HCT116 (cell line): ENCODE results near the gene UQCRFS1. TPM values are rescaled to one million over a fixed set of nuclear protein-coding genes. Genes with fewer than 3 reads are reported as not detected.

Experiments used
- ATAC-seq: fragments of 200-7000 bp; cut with Tn5 transposase; 2 replicates; pipeline ENCODE4 v1.9.1; 2020; ENCODE audit warnings: mild to moderate bottlenecking, moderate library complexity
- BruUV-seq: library from RNA; stranded (reverse); fragments of 400-500 nt; replicated peaks from 2 replicates; lab custom pipeline; 2021; lab: Mats Ljungman, UMichigan
- CTCF ChIA-PET: fragments of 300-600 bp; sonication (Branson Sonifier 250); formaldehyde crosslinking; loops from one replicate; lab custom pipeline; 2021; ENCODE audit warnings: antibody characterized with exemption; lab: Charles Lee
- POLR2A ChIA-PET: fragments of 300-600, 350-600 bp; sonication (Branson Sonifier 250); formaldehyde crosslinking; loops from one replicate; lab custom pipeline; 2021; ENCODE audit warnings: antibody characterized with exemption; lab: Charles Lee
- RAD21 ChIA-PET, 2 experiments: fragments of 300-600 bp; sonication (Branson Sonifier 250); formaldehyde crosslinking; loops; one replicate each; lab custom pipeline; 2023; ENCODE audit warnings: low total read pairs in 2 of 2; ENCODE audit not compliant: uncharacterized antibody in 2 of 2, unreplicated experiment in 2 of 2, low non-redundant PET in 1 of 2; lab: Charles Lee
- DNase-seq: peaks from one replicate; pipeline ENCODE4 v3.0.0-alpha.2; 2010; ENCODE audit warnings: low read depth, low spot score
- H2AFZ ChIP-seq: fragments of 200-600 bp; shearing (Covaris generic), sonication (generic); 2 replicates; pipeline ENCODE4 v1.6.1; 2017; ENCODE audit warnings: low read depth, mixed run types, mixed read lengths, antibody characterized with exemption, low read length; ENCODE audit not compliant: poor library complexity, severe bottlenecking
- H3K27ac ChIP-seq: 2 replicates; pipeline ENCODE4 v1.5.1; 2012; ENCODE audit warnings: low read depth, low read length
- H3K27me3 ChIP-seq: fragments of 200-600 bp; sonication (generic); 2 replicates; pipeline ENCODE4 v1.6.1; 2016; ENCODE audit warnings: mixed run types, low read length, mixed read lengths; ENCODE audit not compliant: insufficient read depth
- H3K36me3 ChIP-seq, 2 experiments: fragments of 200-500 bp in 1 of 2; fragments of 200-600 bp in 1 of 2; sonication (Bioruptor generic) in 1 of 2; sonication (generic) in 1 of 2; 2 replicates each; pipeline versions ENCODE4 v1.5.1 to v1.6.1; 2014 to 2016; ENCODE audit warnings: low read length in 2 of 2, inconsistent platforms in 1 of 2, mixed read lengths in 1 of 2, mixed run types in 1 of 2; ENCODE audit not compliant: insufficient read depth in 2 of 2, control insufficient read depth in 1 of 2
- H3K4me1 ChIP-seq, 2 experiments: fragments of 200-600 bp in 1 of 2; sonication (generic) in 1 of 2; 2 replicates each; pipeline versions ENCODE4 v1.5.1 to v1.6.1; 2012 to 2017; ENCODE audit warnings: low read length in 2 of 2, inconsistent platforms in 1 of 2, mild to moderate bottlenecking in 1 of 2, mixed read lengths in 1 of 2, mixed run types in 1 of 2, moderate library complexity in 1 of 2; ENCODE audit not compliant: insufficient read depth in 2 of 2, control insufficient read depth in 1 of 2
- H3K4me2 ChIP-seq: fragments of 200-600 bp; sonication (generic); 2 replicates; pipeline ENCODE4 v1.6.1; 2017; ENCODE audit warnings: mixed run types, low read length, mixed read lengths
- H3K4me3 ChIP-seq, 2 experiments: fragments of 200-600 bp in 1 of 2; sonication (generic) in 1 of 2; replicated peaks in 1 of 2; 2 replicates each; pipeline ENCODE4 v1.5.1; 2011 to 2016; ENCODE audit warnings: low read length in 2 of 2, control low read depth in 1 of 2, low read depth in 1 of 2, mild to moderate bottlenecking in 1 of 2, mixed read lengths in 1 of 2, mixed run types in 1 of 2
- H3K79me2 ChIP-seq: fragments of 200-600 bp; sonication (generic); 2 replicates; pipeline ENCODE4 v1.6.1; 2017; ENCODE audit warnings: mild to moderate bottlenecking, mixed run types, low read length, moderate library complexity, mixed read lengths; ENCODE audit not compliant: insufficient read depth
- H3K9ac ChIP-seq: fragments of 200-600 bp; sonication (generic); 2 replicates; pipeline ENCODE4 v1.6.1; 2016; ENCODE audit warnings: low read length, mixed read lengths
- H3K9me2 ChIP-seq: fragments of 200-600 bp; sonication (generic), shearing (Covaris generic); 2 replicates; pipeline ENCODE4 v1.6.1; 2017; ENCODE audit warnings: mixed run types, mild to moderate bottlenecking, moderate library complexity; ENCODE audit not compliant: insufficient read depth
- H3K9me3 ChIP-seq, 2 experiments: fragments of 200-500 bp in 1 of 2; fragments of 200-600 bp in 1 of 2; sonication (Bioruptor generic) in 1 of 2; sonication (generic) in 1 of 2; 2 replicates each; pipeline ENCODE4 v1.6.1; 2014 to 2017; ENCODE audit warnings: low read length in 2 of 2, mixed read lengths in 2 of 2, inconsistent platforms in 1 of 2, low read depth in 1 of 2, mild to moderate bottlenecking in 1 of 2, mixed run types in 1 of 2, moderate library complexity in 1 of 2; ENCODE audit not compliant: control insufficient read depth in 1 of 2, insufficient read depth in 1 of 2
- H4K20me1 ChIP-seq: fragments of 200-600 bp; sonication (generic), shearing (Covaris generic); 2 replicates; pipeline ENCODE4 v1.6.1; 2017; ENCODE audit warnings: mixed run types, mild to moderate bottlenecking, moderate library complexity; ENCODE audit not compliant: insufficient read depth
- ATF3 ChIP-seq: IDR thresholded peaks from 2 replicates; pipeline ENCODE4 v1.6.1; 2012
- CBX3 ChIP-seq: IDR thresholded peaks from 2 replicates; pipeline ENCODE4 v1.6.1; 2012; ENCODE audit warnings: low read depth
- CEBPB ChIP-seq: IDR thresholded peaks from 2 replicates; pipeline ENCODE4 v1.6.1; 2012; ENCODE audit warnings: low read depth
- CTCF ChIP-seq, 3 experiments: fragments of 200-600 bp in 1 of 3; sonication (generic) in 1 of 3; IDR thresholded peaks in 2 of 3; conservative IDR thresholded peaks in 1 of 3; 2 replicates each; pipeline ENCODE4 v1.5.1; 2012 to 2017; ENCODE audit warnings: low read depth in 2 of 3, low read length in 2 of 3, antibody characterized with exemption in 1 of 3, borderline replicate concordance in 1 of 3, control low read depth in 1 of 3, mild to moderate bottlenecking in 1 of 3, mixed read lengths in 1 of 3, mixed run types in 1 of 3, moderate library complexity in 1 of 3; ENCODE audit not compliant: insufficient read depth in 1 of 3
- EGR1 ChIP-seq: IDR thresholded peaks from 2 replicates; pipeline ENCODE4 v1.6.1; 2012; ENCODE audit warnings: low read depth
- ELF1 ChIP-seq: IDR thresholded peaks from 2 replicates; pipeline ENCODE4 v1.6.1; 2012; ENCODE audit warnings: low read depth, borderline replicate concordance
- EZH2 ChIP-seq: fragments of 200-600 bp; sonication (generic); IDR thresholded peaks from 2 replicates; pipeline ENCODE4 v1.6.1; 2017; ENCODE audit warnings: antibody characterized with exemption, mixed run types
- FOSL1 ChIP-seq: IDR thresholded peaks from 2 replicates; pipeline ENCODE4 v1.6.1; 2012; ENCODE audit warnings: low read depth
- POLR2AphosphoS5 ChIP-seq: IDR thresholded peaks from 2 replicates; pipeline ENCODE4 v1.6.1; 2011; ENCODE audit warnings: mild to moderate bottlenecking, low read depth, low read length, moderate library complexity
- RAD21 ChIP-seq: IDR thresholded peaks from 2 replicates; pipeline ENCODE4 v1.6.1; 2012; ENCODE audit warnings: low read depth, mild to moderate bottlenecking
- SIN3A ChIP-seq: IDR thresholded peaks from 2 replicates; pipeline ENCODE4 v1.6.1; 2012; ENCODE audit warnings: low read depth
- SP1 ChIP-seq: IDR thresholded peaks from 2 replicates; pipeline ENCODE4 v1.6.1; 2012; ENCODE audit warnings: low read depth
- SRF ChIP-seq: IDR thresholded peaks from 2 replicates; pipeline ENCODE4 v1.6.1; 2012; ENCODE audit warnings: low read depth
- TCF7L2 ChIP-seq: IDR thresholded peaks from 2 replicates; pipeline ENCODE4 v1.7.0; 2011; ENCODE audit warnings: borderline replicate concordance, inconsistent platforms; ENCODE audit not compliant: insufficient read depth, insufficient read length; ENCODE audit errors: extremely low read depth
- YY1 ChIP-seq: IDR thresholded peaks from 2 replicates; pipeline ENCODE4 v1.6.1; 2011; ENCODE audit warnings: low read length, low read depth, moderate library complexity, mild to moderate bottlenecking; ENCODE audit not compliant: insufficient replicate concordance; ENCODE audit errors: extremely low read depth
- ZBTB33 ChIP-seq: IDR thresholded peaks from 2 replicates; pipeline ENCODE4 v1.6.1; 2011; ENCODE audit warnings: mild to moderate bottlenecking, low read length, moderate library complexity; ENCODE audit not compliant: insufficient replicate concordance; ENCODE audit errors: extremely low read depth
- ZNF274 ChIP-seq: fragments of 200-500 bp; sonication (Bioruptor generic); IDR thresholded peaks from 2 replicates; pipeline ENCODE4 v1.6.1; 2014; ENCODE audit warnings: mild to moderate bottlenecking, low read depth, low read length, inconsistent platforms
- intact Hi-C: fragments of 100-400 bp; cut with micrococcal nuclease; formaldehyde crosslinking; loops from 2 replicates; pipeline ENCODE4 v1.10.0; 2022
- total RNA-seq: library from RNA; stranded (reverse); gene quantifications from one replicate; pipeline ENCODE4 v1.2.1, GENCODE V29; 2021; ENCODE audit not compliant: unreplicated experiment

The UQCRFS1 gene
- total RNA-seq, 1 experiment from 2014 or later, result 45.8 TPM

GRCh38 chr19:29187676-29188075, 25.3 kb downstream of the UQCRFS1 start:
- Histone ChIP-seq H3K9me2 (no peaks in the 10 kb centered on the region), H4K20me1 (no peaks in the 10 kb centered on the region), H3K9me3 (no peaks in the 10 kb centered on the region), H3K4me3 (no peak overlapping the region), H3K9ac (no peak overlapping the region), H3K4me2 (no peak overlapping the region), H3K79me2 (no peaks in the 10 kb centered on the region), H3K36me3 (no peaks in the 10 kb centered on the region), H3K27ac (no peak overlapping the region), H2AFZ (no peak overlapping the region), H3K4me1 (no peaks in the 10 kb centered on the region), H3K27me3 (no peaks in the 10 kb centered on the region)
- intact Hi-C loops, result no loop called here
- ChIA-PET POLR2A (no interaction called here), CTCF (no interaction called here), RAD21 (no interaction called here)
- ATAC-seq, result no peak
- TF ChIP-seq CEBPB (no peak), YY1 (no peak), ZNF274 (no peak)
- no peak for DNase-seq
- no TSS peak for BruUV-seq

- ChIA-PET CTCF (no interaction called here), POLR2A (no interaction called here), RAD21 (no interaction called here)
- H2AFZ ChIP-seq, result no peak overlapping the region
- BruUV-seq, result no TSS peak
- H3K27me3 ChIP-seq, result no peaks in the 10 kb centered on the region
- no peaks in the 10 kb centered on the region for H3K4me1 ChIP-seq
- ATAC-seq (no peak), DNase-seq (no peak)
- H3K9ac ChIP-seq, result no peak overlapping the region
- no peak overlapping the region for H3K27ac ChIP-seq
- TF ChIP-seq RAD21, result no peak
- no peak for TF ChIP-seq FOSL1
- TF ChIP-seq POLR2AphosphoS5, result no peak
- no peak for TF ChIP-seq SIN3A
- no peak for TF ChIP-seq ZNF274
- no peak for TF ChIP-seq TCF7L2
- no peak for TF ChIP-seq CEBPB
- no peak for TF ChIP-seq SRF
- no peak for TF ChIP-seq ELF1
- TF ChIP-seq CTCF (IDR thresholded peaks at IDR 0.05 in 2 of 3, conservative IDR thresholded peaks at IDR 0.05 in 1 of 3; ENCODE audit: borderline replicate concordance in 1 of 3, insufficient read depth in 1 of 3, low read depth in 2 of 3, low read length in 2 of 3), result no peak
- TF ChIP-seq ZBTB33, result no peak
- no peak for TF ChIP-seq ATF3
- no peak for TF ChIP-seq CBX3
- no peak for TF ChIP-seq EZH2
- TF ChIP-seq SP1, result no peak
- TF ChIP-seq EGR1, result no peak
- intact Hi-C loops, result no loop called here
- no peaks in the 10 kb centered on the region for H3K79me2 ChIP-seq
- H4K20me1 ChIP-seq, result no peaks in the 10 kb centered on the region
- H3K4me3 ChIP-seq, result no peak overlapping the region
- no peak overlapping the region for H3K4me2 ChIP-seq
- no peaks in the 10 kb centered on the region for H3K9me2 ChIP-seq
- H3K36me3 ChIP-seq, result no peaks in the 10 kb centered on the region
- H3K9me3 ChIP-seq, result no peaks in the 10 kb centered on the region
Measured at GRCh38 chr19:29185427-29185826, 27.5 kb downstream of the UQCRFS1 start.
